ENCODE results near the gene MYZAP.

Gene MYZAP

GRCh38 chr15:57562196-57562769, 29.4 kb upstream of the MYZAP start:
- DNase-seq (ENCODE audit: low spot score) = no peak

- no peak for DNase-seq (ENCODE audit: low spot score)
Measured at GRCh38 chr15:57563416-57563815, 28.3 kb upstream of the MYZAP start.

- no peak for DNase-seq (ENCODE audit: low spot score)
Measured at GRCh38 chr15:57565311-57565710, 26.4 kb upstream of the MYZAP start.

GRCh38 chr15:57566834-57567233, 24.9 kb upstream of the MYZAP start:
- no peak for DNase-seq (ENCODE audit: low spot score)

- no peak for DNase-seq (ENCODE audit: low spot score)
Measured at GRCh38 chr15:57567891-57568290, 23.8 kb upstream of the MYZAP start.

- no peak for DNase-seq (ENCODE audit: low spot score)
Measured at GRCh38 chr15:57568299-57568698, 23.4 kb upstream of the MYZAP start.

GRCh38 chr15:57570340-57570739, 21.4 kb upstream of the MYZAP start:
- DNase-seq (ENCODE audit: low spot score) = no peak

GRCh38 chr15:57570994-57571393, 20.7 kb upstream of the MYZAP start:
- no peak for DNase-seq (ENCODE audit: low spot score)

- DNase-seq (ENCODE audit: low spot score) = no peak
Measured at GRCh38 chr15:57571725-57572124, 20.0 kb upstream of the MYZAP start.

GRCh38 chr15:57572468-57572867, 19.2 kb upstream of the MYZAP start:
- DNase-seq (ENCODE audit: low spot score) = no peak

GRCh38 chr15:57573151-57573550, 18.6 kb upstream of the MYZAP start:
- no peak for DNase-seq (ENCODE audit: low spot score)

- DNase-seq (ENCODE audit: low spot score) = no peak
Measured at GRCh38 chr15:57575363-57575762, 16.3 kb upstream of the MYZAP start.

- DNase-seq (ENCODE audit: low spot score) = no peak
Measured at GRCh38 chr15:57578288-57578900, 13.3 kb upstream of the MYZAP start.

- DNase-seq (ENCODE audit: low spot score) = no peak
Measured at GRCh38 chr15:57580428-57580827, 11.3 kb upstream of the MYZAP start.

GRCh38 chr15:57580866-57581265, 10.8 kb upstream of the MYZAP start:
- DNase-seq (ENCODE audit: low spot score) = no peak

- no peak for DNase-seq (ENCODE audit: low spot score)
Measured at GRCh38 chr15:57582090-57582489, 9.6 kb upstream of the MYZAP start.

- no peak for DNase-seq (ENCODE audit: low spot score)
Measured at GRCh38 chr15:57583282-57583681, 8.4 kb upstream of the MYZAP start.

- no peak for DNase-seq (ENCODE audit: low spot score)
Measured at GRCh38 chr15:57583720-57584119, 8.0 kb upstream of the MYZAP start.

GRCh38 chr15:57586661-57587424, 4.9 kb upstream of the MYZAP start:
- peak; percentile 8 for DNase-seq (ENCODE audit: low spot score)

GRCh38 chr15:57589281-57589680, 2.4 kb upstream of the MYZAP start:
- DNase-seq (ENCODE audit: low spot score) = no peak

- no peak for DNase-seq (ENCODE audit: low spot score)
Measured at GRCh38 chr15:57589754-57590153, 1.9 kb upstream of the MYZAP start.

GRCh38 chr15:57591237-57591821, 375 bp upstream of the MYZAP start:
- DNase-seq (ENCODE audit: low spot score) = no peak

GRCh38 chr15:57592426-57592825, 722 bp downstream of the MYZAP start:
- DNase-seq (ENCODE audit: low spot score) = no peak
